T-cell (primary cell): ENCODE measurements around the gene LRRC25. TPM values are rescaled to one million over a fixed set of nuclear protein-coding genes. Genes with fewer than 3 reads are reported as not detected.
"Not testable (repeated sequence)": the region's sequence is repeated elsewhere in the genome, so short reads cannot be mapped to it uniquely, and the experiment has no call there.

Experiments
- ATAC-seq, 4 experiments: fragments of 200-7000 bp in 3 of 4; fragments of 150-1000 bp in 1 of 4; cut with Tn5 transposase; replicated peaks in 1 of 4; 1 replicate in 3 of 4; 2 replicates in 1 of 4; pipeline ENCODE4 v1.10.0; 2021; ENCODE audit warnings: moderate library complexity in 3 of 4, mild to moderate bottlenecking in 2 of 4, moderate number of reproducible peaks in 1 of 4
- CTCF ChIA-PET, 2 donors: fragments of 300-600 bp; sonication (Branson Sonifier 250); formaldehyde crosslinking; loops; one replicate each; lab custom pipeline; 2022; ENCODE audit warnings: antibody characterized with exemption in 2 of 2; lab: Charles Lee
- POLR2A ChIA-PET, 2 donors: fragments of 300-600 bp; sonication (Branson Sonifier 250); formaldehyde crosslinking; loops; one replicate each; lab custom pipeline; 2022; ENCODE audit warnings: antibody characterized with exemption in 2 of 2; lab: Charles Lee
- DNase-seq, 35 experiments: peaks; one replicate each; pipeline versions ENCODE4 v3.0.0 to v3.0.0-alpha.2; 2013 to 2023
- H3K27ac ChIP-seq: one replicate; pipeline ENCODE4 v1.5.1; 2013; ENCODE audit warnings: low read length
- H3K27me3 ChIP-seq, 2 experiments: replicated peaks in 1 of 2; 1 replicate in 1 of 2; 2 replicates in 1 of 2; pipeline versions ENCODE4 v1.6.1 to v1.7.0; 2013; ENCODE audit warnings: low read length in 1 of 2, mixed read lengths in 1 of 2; ENCODE audit not compliant: control insufficient read depth in 2 of 2, insufficient read depth in 2 of 2; ENCODE audit errors: extremely low read depth in 1 of 2
- H3K36me3 ChIP-seq, 2 donors: 1 replicate in 1 of 2; 2 replicates in 1 of 2; pipeline versions ENCODE4 v1.6.1 to v1.7.0; 2013; ENCODE audit warnings: low read length in 1 of 2; ENCODE audit not compliant: control insufficient read depth in 2 of 2, insufficient read depth in 1 of 2; ENCODE audit errors: extremely low read depth in 1 of 2
- H3K4me1 ChIP-seq, 2 experiments: 1 replicate in 1 of 2; 2 replicates in 1 of 2; pipeline versions ENCODE4 v1.6.1 to v1.7.0; 2013; ENCODE audit warnings: low read length in 2 of 2, mixed read lengths in 1 of 2; ENCODE audit not compliant: insufficient read depth in 2 of 2, control insufficient read depth in 1 of 2; ENCODE audit errors: extremely low read depth in 1 of 2
- H3K4me3 ChIP-seq, 2 donors: 1 replicate in 1 of 2; 2 replicates in 1 of 2; pipeline versions ENCODE4 v1.5.1 to v1.7.0; 2013; ENCODE audit warnings: mild to moderate bottlenecking in 2 of 2, low read length in 1 of 2, moderate library complexity in 1 of 2; ENCODE audit not compliant: control insufficient read depth in 1 of 2; ENCODE audit errors: extremely low read depth in 1 of 2
- H3K9me3 ChIP-seq: 2 replicates; pipeline ENCODE4 v1.7.0; 2013
- H3K27ac Mint-ChIP-seq, 2 donors: one replicate each; pipeline ENCODE4 v1.8.0; 2020 to 2021; ENCODE audit warnings: mild to moderate bottlenecking in 2 of 2, mixed read lengths in 2 of 2
- H3K27me3 Mint-ChIP-seq, 2 donors: one replicate each; pipeline ENCODE4 v1.8.0; 2021 to 2022; ENCODE audit warnings: mixed read lengths in 2 of 2
- H3K36me3 Mint-ChIP-seq: one replicate; pipeline ENCODE4 v1.8.0; 2021; ENCODE audit warnings: mixed read lengths
- H3K4me1 Mint-ChIP-seq, 3 donors: one replicate each; pipeline ENCODE4 v1.8.0; 2020 to 2022; ENCODE audit warnings: mixed read lengths in 3 of 3, mild to moderate bottlenecking in 1 of 3
- H3K4me3 Mint-ChIP-seq, 3 donors: one replicate each; pipeline ENCODE4 v1.8.0; 2020 to 2022; ENCODE audit warnings: mild to moderate bottlenecking in 3 of 3, mixed read lengths in 3 of 3, moderate library complexity in 3 of 3
- H3K9me3 Mint-ChIP-seq, 3 donors: one replicate each; pipeline ENCODE4 v1.8.0; 2020 to 2022; ENCODE audit warnings: mixed read lengths in 3 of 3
- WGBS: methylation state at CpG from one replicate; pipeline ENCODE4 v1.1.5; 2013; ENCODE audit warnings: missing lambda C conversion rate; ENCODE audit not compliant: insufficient coverage; 5-methylcytosine and 5-hydroxymethylcytosine counted together
- total RNA-seq, 35 experiments: library from RNA in 6 of 35; stranded (reverse) in 6 of 35; fragments of 120-200 nt in 1 of 35; gene quantifications; one replicate each; pipeline versions ENCODE4 v1.2.1 to v1.2.4 and lab custom pipeline; 2013 to 2026

Gene LRRC25
- total RNA-seq, 5 donors from 2014 or later (not counting 1 experiment from before 2014, with no cell fraction given), result 0.16 to 0.33 (median 0.30) TPM; not detected in 2

DNA sequence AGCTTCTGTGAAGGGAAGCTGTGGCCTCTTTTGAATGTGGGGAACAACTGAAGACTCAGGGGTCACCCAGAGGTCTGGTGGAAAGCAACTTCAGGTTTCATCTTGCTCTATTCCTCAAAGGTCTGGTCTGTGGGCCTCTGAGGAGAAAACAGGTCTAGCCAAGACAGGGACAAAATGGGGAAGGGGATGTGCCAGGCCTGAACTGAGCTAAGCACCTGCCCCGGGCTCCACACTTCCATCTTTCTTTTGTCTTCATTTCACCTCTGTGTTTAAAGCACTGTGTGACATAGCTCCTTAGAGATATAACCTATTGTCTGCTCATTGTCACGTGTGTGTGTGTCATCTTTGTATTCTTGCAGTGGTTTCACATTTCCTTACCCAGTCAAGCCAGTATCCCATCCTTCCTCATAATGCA is 31.4 kb downstream of the LRRC25 start:
- Histone ChIP-seq H3K36me3 (peaks cover 0 to 26% of the 10 kb centered on the region in 2 donors), H3K27ac (no peak overlapping the region), H3K9me3 (no peaks in the 10 kb centered on the region), H3K4me3 (no peak overlapping the region), H3K4me1 (no peaks in the 10 kb centered on the region), H3K27me3 (peaks cover 0 to 3% of the 10 kb centered on the region in 2 experiments)
- no CpG with 5 or more reads among the region's 2 CpGs for WGBS
- Mint-ChIP-seq H3K4me1 (no peaks in the 10 kb centered on the region), H3K27ac (no peak overlapping the region), H3K4me3 (no peak overlapping the region), H3K27me3 (no peaks in the 10 kb centered on the region), H3K9me3 (no peaks in the 10 kb centered on the region), H3K36me3 (peaks cover 37% of the 10 kb centered on the region)
- no peak for ATAC-seq
- ChIA-PET POLR2A (interaction anchor here in 1 of 2 donors (0.5 kb wide), 1 partner anchor 72 kb away, joined by 6 read pairs; the partner anchor contains the start of gene ISYNA1), CTCF (interaction anchor here (0.5 to 0.6 kb wide), 2 partner anchors 278 to 372 kb away, joined by 5 read pairs; no protein-coding TSS in a partner anchor)
- DNase-seq, result no peak

DNA sequence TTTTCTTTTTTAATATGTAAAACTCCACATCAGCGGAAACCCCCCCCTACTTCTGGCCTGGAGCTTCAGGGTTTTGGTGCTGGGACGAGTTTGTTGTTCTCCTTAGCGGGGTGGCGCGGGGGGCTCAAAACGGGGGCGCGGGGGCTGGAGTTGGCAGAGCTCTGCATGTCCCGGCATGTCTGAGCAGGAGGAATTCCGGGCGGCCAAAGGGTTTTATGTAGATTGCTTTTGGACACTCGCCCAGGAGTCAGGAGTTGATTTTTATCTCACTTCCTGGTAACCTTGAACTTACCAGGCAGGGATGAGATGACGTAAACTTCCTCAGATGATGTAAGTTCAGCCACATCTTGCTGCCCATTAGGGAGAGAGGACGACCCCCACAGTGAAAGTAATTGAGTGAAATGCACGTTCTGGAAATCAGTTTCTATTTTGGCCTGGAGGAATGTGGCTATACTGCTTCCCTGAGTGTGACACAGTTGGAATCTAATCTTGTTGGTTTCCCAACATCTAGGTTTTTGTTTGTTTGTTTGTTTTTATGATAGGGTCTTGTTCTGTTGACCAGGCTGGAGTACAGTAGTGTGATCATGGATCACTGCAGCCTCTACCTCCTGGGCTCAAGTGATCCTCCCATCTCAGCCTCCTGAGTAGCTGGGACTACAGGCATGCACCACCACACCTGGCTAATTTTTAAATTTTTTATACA is 32.4 kb downstream of the LRRC25 start:
- H3K27me3 ChIP-seq, result no peaks in the 10 kb centered on the region
- H3K4me3 ChIP-seq, result no peak overlapping the region
- CTCF ChIA-PET, result no interaction called here
- H3K36me3 ChIP-seq, result peaks cover 0 to 26% of the 10 kb centered on the region in 2 donors
- no peak overlapping the region for H3K27ac Mint-ChIP-seq
- peaks cover 40% of the 10 kb centered on the region for H3K36me3 Mint-ChIP-seq
- DNase-seq, result peak in 1 of 35 experiments; percentile 4
- 87% methylated on average over 5 of the region's 15 CpGs for WGBS
- ATAC-seq, result no peak
- no peaks in the 10 kb centered on the region for H3K27me3 Mint-ChIP-seq
- H3K9me3 Mint-ChIP-seq, result no peaks in the 10 kb centered on the region
- H3K9me3 ChIP-seq, result no peaks in the 10 kb centered on the region
- H3K27ac ChIP-seq, result no peak overlapping the region
- POLR2A ChIA-PET, result no interaction called here
- no peaks in the 10 kb centered on the region for H3K4me1 ChIP-seq
- no peak overlapping the region for H3K4me3 Mint-ChIP-seq
- H3K4me1 Mint-ChIP-seq, result no peaks in the 10 kb centered on the region

DNA sequence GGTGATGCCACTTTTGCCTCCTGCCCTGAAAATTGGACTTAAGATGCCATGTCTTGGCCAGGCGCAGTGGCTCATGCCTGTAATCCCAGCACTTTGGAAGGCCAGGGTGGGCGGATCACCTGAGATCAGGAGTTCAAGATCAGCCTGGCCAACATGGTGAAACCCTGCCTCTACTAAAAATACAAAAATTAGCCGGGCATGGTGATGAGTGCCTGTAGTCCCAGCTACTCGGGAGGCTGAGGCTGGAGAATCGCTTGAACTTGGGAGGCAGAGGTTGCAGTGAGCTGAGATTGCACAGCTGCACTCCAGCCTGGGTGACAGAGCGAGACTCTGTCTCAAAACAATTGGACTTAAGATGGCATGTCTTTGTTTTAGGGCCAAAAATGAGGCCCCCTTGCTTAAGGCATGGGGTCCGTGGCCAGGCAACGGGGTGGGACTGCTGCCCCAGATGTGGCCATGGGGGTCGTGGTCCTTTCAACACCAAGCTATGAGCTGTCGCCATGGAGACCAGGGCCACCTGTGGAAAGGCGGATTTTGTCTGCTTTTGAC is 33.1 kb downstream of the LRRC25 start:
- H3K27me3 Mint-ChIP-seq, H3K27ac ChIP-seq, DNase-seq, H3K4me3 Mint-ChIP-seq, ATAC-seq, POLR2A ChIA-PET, H3K4me1 Mint-ChIP-seq, H3K4me1 ChIP-seq, H3K9me3 ChIP-seq, H3K27me3 ChIP-seq, H3K9me3 Mint-ChIP-seq, H3K4me3 ChIP-seq, CTCF ChIA-PET, H3K27ac Mint-ChIP-seq: not testable (repeated sequence)
- peaks cover 0 to 26% of the 10 kb centered on the region in 2 donors for H3K36me3 ChIP-seq
- H3K36me3 Mint-ChIP-seq, result peaks cover 46% of the 10 kb centered on the region
- 92% methylated on average over 7 of the region's 11 CpGs for WGBS

DNA sequence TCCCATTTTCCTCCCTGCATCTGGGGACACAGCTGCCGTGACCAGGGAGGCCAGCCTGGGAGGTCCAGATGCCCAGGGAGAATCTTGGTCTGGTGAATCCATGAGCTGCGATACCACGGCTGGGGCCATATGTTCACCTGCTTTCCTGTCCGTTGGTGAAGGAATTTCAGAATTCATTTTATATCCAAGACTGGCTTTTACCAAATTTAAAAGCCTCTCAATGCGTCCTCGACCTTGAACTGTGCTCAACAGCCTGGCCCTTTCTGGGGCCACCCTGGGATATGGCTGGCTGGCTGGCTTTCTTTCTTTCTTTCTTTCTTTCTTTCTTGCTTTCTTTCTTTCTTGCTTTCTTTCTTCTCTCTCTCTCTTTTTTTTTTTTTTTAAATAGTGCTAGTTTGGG is 33.6 kb downstream of the LRRC25 start:
- H3K4me3 ChIP-seq, result no peak overlapping the region
- CTCF ChIA-PET, result no interaction called here
- H3K36me3 ChIP-seq, result peaks cover 0 to 31% of the 10 kb centered on the region in 2 donors
- no peaks in the 10 kb centered on the region for H3K27me3 ChIP-seq
- Mint-ChIP-seq H3K4me1 (no peaks in the 10 kb centered on the region), H3K9me3 (no peaks in the 10 kb centered on the region), H3K27me3 (no peaks in the 10 kb centered on the region), H3K36me3 (peaks cover 50% of the 10 kb centered on the region), H3K4me3 (no peak overlapping the region), H3K27ac (no peak overlapping the region)
- H3K27ac ChIP-seq, result no peak overlapping the region
- WGBS, result 100% methylated on average over 1 of the region's 6 CpGs
- POLR2A ChIA-PET, result no interaction called here
- ATAC-seq, result no peak
- no peaks in the 10 kb centered on the region for H3K4me1 ChIP-seq
- no peak for DNase-seq
- H3K9me3 ChIP-seq, result no peaks in the 10 kb centered on the region

DNA sequence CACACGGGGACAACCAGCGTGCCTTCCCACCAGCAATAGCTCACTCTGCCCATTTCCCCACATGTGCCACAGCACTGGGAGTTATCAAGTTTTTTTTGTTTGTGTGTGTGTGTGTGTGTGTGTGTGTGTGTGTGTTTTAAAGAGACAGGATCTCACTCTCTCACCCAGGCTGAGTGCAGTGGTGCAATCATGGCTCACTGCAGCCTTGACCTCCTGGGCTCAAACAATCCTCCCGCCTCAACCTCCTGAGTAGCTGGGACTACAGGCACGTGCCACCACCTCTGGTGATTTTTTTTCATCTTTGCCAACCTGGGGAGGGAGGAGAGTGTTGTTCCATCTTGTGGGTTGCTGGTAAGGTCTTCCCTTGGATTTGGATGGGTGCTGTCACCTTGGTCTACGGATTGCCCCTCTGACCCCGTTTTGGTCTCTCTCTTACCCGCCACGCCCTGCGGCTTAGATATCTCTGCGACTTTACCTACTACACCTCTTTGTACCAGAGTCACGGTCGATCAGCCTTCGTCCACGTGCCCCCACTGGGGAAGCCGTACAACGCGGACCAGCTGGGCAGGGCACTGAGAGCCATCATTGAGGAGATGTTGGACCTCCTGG is 34.4 kb downstream of the LRRC25 start:
- H3K4me1 Mint-ChIP-seq, result no peaks in the 10 kb centered on the region
- H3K27me3 Mint-ChIP-seq, result no peaks in the 10 kb centered on the region
- no peaks in the 10 kb centered on the region for H3K4me1 ChIP-seq
- no peaks in the 10 kb centered on the region for H3K9me3 Mint-ChIP-seq
- CTCF ChIA-PET, result interaction anchor here in 1 of 2 donors (0.6 kb wide), 1 partner anchor 195 kb away, joined by 3 read pairs; no protein-coding TSS in a partner anchor
- H3K36me3 ChIP-seq, result peaks cover 0 to 31% of the 10 kb centered on the region in 2 donors
- no peak for ATAC-seq
- H3K27ac ChIP-seq, result no peak overlapping the region
- H3K27ac Mint-ChIP-seq, result no peak overlapping the region
- POLR2A ChIA-PET, result no interaction called here
- no peak overlapping the region for H3K4me3 ChIP-seq
- 93% methylated on average over 10 of the region's 17 CpGs for WGBS
- H3K9me3 ChIP-seq, result no peaks in the 10 kb centered on the region
- no peaks in the 10 kb centered on the region for H3K27me3 ChIP-seq
- H3K36me3 Mint-ChIP-seq, result peaks cover 55% of the 10 kb centered on the region
- DNase-seq, result no peak
- H3K4me3 Mint-ChIP-seq, result no peak overlapping the region

DNA sequence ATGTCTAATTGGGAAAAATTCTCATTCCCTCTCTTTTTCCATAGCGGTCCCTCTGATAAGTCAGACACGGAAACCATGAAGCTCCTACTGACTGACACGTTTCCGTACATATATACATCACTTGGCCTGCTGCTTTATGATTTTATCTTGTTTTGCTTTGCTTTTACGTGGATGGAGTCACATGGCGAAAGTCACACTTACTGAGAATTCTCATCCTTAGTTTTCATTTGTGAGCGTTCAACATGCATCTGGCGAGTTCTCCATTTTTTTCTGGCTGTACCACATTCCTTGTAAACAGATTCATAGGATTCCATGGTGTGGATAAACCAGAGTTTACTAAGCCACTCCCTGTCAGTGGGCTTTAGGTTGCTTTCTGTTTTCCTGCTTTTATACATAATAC is 35.8 kb downstream of the LRRC25 start:
- Histone ChIP-seq H3K4me3 (no peak overlapping the region), H3K27ac (no peak overlapping the region), H3K9me3 (no peaks in the 10 kb centered on the region), H3K4me1 (no peaks in the 10 kb centered on the region), H3K27me3 (no peaks in the 10 kb centered on the region), H3K36me3 (peaks cover 0 to 41% of the 10 kb centered on the region in 2 donors)
- Mint-ChIP-seq H3K4me1 (no peaks in the 10 kb centered on the region), H3K9me3 (no peaks in the 10 kb centered on the region), H3K4me3 (no peak overlapping the region), H3K27me3 (no peaks in the 10 kb centered on the region), H3K36me3 (peaks cover 64% of the 10 kb centered on the region), H3K27ac (no peak overlapping the region)
- ChIA-PET POLR2A (no interaction called here), CTCF (no interaction called here)
- DNase-seq, result no peak
- no peak for ATAC-seq
- 93% methylated on average over 8 of the region's 8 CpGs for WGBS
